Stromal cell of bone marrow (primary cell): ENCODE measurements around the gene CHEK1.

ENCODE experiments used
- DNase-seq: peaks from one replicate; pipeline ENCODE4 v3.0.0-alpha.2; 2012; ENCODE audit warnings: low read depth

The CHEK1 gene

DNA sequence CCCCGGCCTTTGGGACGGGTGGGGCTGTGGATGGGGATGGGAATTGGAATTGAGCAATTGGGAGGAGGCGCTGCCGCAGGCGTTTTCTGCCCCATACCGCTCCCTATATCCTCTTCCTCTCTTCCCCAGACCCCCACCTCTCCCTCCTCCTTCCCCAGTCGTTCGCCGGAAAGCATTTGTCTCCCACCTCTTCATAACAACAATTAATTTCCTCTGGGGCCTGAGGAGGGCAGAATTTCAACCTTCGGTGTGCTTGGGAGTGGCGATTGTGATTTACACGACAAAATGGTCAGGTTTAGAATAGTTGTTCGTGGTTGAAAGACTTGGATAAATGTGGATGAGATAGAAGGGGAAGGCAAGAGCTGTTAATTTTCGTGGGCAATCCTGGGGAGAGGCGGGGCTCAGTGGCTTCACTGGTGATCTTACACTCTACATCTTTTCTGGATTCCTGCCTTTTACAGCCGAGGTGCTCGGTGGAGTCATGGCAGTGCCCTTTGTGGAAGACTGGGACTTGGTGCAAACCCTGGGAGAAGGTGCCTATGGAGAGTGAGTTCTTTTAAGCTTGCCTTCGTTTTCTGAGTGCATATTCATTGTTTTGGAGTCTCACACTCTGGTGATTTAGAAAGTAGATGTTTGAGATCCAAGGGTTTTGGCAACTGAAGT lies 1.5 kb downstream of the CHEK1 start:
- no peak for DNase-seq

DNA sequence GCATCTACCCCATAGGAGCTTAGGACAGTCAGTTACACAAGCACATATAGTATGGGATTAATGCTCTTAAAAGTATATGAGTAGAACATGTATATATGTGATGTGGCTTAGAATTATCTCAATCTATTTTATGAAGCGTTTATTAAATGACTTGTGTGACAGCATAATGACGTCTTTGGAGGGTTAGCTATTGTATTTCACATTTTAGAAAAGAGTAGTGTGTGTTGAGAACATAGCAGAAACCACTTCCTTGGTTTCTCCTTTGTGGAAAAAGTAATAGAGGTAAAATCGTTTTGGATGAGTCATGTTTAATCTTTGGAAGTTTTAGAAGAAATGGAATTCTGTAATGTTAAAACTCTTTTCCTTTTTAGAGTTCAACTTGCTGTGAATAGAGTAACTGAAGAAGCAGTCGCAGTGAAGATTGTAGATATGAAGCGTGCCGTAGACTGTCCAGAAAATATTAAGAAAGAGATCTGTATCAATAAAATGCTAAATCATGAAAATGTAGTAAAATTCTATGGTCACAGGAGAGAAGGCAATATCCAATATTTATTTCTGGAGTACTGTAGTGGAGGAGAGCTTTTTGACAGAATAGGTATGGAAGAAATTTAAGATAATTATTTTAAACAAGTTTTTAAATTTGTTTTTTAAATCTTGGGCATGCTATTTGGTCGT lies 2.4 kb downstream of the CHEK1 start:
- no peak for DNase-seq

GRCh38 chr11:125637840-125638239 lies 12.9 kb downstream of the CHEK1 start:
- no peak for DNase-seq

DNA sequence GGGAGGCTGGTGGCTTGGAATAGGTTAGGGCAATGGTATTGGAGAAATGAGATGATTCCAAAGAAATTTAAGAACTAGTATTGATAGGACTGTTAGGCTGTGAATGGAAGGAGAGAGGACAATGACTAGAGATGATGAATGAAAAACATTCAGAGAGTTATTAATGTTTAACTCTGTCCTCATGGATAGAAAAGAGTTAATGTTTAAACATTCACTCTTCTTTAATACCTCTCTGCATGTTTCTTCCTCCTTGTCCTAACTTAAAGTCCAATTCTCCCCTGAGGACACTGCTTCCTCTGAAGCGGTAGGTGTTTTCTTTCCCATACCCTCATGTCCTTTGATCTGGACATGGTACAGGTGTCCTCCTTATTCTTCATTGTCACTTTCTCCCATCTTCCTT lies 13.4 kb downstream of the CHEK1 start:
- no peak for DNase-seq

DNA sequence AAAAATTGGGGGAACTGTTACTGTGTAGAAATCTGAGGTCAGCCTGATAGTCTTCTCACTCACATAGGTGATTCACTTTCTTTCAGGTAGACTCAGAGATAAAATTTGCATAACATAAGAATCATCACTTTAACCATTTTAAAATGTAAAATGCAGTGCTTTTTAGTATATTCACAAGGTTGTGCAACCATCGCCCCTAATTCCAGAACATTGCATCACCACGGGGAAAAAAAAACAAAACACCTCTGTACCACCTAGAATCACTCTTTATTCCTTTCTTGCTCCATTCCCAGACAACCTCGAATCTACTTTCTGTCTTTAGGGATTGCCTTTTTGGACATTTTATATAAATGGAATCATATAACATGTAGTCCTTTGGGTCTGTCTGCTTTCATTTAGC lies 20.9 kb downstream of the CHEK1 start:
- no peak for DNase-seq

- no peak for DNase-seq
Measured at GRCh38 chr11:125649465-125650166, 24.7 kb downstream of the CHEK1 start.

GRCh38 chr11:125662689-125663088 lies 37.7 kb downstream of the CHEK1 start:
- no peak for DNase-seq

DNA sequence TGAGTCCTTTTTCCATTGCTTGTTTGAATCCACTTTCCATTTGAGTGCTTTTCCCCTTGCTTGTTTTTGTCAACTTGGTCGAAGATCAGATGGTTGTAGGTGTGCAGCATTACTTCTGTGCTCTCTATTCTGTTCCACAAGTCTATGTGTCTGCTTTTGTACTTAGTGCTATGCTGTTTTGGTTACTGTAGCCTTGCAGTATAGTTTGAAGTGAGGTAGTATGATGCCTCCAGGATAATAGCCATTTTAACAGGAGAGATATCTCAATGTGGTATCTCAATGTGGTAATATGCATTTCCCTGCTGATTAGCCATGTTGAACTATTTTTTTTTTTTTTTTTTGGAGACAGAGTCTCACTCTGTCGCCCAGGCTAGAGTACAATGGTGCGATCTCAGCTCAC lies 38.9 kb downstream of the CHEK1 start:
- DNase-seq, result no peak

DNA sequence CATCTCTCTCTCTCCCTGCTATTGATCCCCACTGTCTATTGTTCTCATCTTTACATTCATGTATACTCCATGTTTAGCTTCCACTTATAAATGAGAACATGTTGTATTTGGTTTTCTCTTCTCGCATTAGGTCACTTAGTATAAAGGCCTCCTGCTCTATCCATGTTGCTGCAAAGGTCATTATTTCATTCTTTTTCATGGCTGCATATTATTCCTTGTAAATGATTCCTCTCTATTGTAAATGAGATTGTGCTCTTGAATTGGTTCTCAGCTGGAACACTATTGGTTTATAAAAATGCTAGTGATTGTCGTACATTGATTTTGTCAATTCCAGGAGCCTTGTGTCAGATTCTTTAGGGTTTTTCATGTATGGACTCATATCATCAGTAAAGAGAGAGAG lies 42.2 kb downstream of the CHEK1 start:
- no peak for DNase-seq

DNA sequence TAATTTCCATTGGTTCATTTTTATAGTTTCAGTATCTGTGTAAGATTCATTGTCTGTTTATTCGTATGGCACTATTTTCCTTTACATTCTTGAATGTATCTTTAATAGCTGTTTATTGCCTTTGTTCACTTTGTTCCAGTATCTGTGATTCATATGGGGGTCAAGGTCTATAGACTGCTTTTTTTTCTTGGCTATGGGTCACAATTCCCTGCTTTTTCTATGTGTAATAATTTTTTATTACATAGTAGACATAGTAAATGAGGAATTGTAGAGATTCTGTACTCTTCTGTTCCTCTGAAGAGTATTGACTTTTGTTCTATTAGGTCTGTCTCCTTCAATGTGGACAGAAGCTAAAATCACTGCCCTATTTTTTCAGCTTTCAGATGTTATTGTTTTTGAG lies 45.2 kb downstream of the CHEK1 start:
- DNase-seq, result no peak

DNA sequence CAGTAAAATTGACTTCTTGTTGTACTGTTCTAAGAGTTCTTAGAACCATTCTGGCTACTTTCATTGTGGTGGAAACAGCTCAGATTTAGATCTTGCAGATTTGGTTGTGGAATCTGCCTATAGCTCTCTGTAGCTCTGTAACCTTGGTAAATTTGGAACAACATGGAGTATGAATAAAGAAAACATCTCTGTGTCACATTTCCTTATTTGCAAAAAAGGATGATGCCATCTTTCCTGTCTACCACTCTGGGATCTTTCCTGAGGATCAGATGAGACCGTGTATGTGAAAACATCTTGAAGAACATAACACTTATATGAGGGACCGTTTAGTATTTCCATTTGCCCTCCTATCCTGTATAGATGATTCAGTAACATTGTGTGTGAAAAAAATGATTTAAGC lies 46.6 kb downstream of the CHEK1 start:
- DNase-seq, result no peak

GRCh38 chr11:125674210-125674609 lies 49.2 kb downstream of the CHEK1 start:
- DNase-seq, result no peak

DNA sequence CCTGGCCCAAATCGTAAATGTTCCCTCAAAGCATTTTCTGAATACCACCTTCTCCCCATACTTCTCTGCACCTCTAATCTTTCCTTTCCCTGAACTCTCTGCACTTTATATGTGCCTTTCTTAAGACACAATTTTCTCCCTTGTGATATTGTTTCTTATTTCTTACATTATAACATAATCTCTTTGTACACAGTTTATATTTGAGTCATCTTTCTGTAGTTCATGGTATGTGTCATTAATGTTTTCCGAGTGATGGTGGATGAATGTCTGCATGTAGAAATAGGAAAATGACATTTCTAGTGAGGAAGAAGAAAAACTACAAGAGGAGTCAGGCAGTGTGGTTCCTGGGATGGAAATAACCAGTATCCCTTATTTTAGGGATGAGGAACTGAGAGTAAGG lies 50.2 kb downstream of the CHEK1 start:
- no peak for DNase-seq

- no peak for DNase-seq
Measured at GRCh38 chr11:125679397-125679796, 54.4 kb downstream of the CHEK1 start.

DNA sequence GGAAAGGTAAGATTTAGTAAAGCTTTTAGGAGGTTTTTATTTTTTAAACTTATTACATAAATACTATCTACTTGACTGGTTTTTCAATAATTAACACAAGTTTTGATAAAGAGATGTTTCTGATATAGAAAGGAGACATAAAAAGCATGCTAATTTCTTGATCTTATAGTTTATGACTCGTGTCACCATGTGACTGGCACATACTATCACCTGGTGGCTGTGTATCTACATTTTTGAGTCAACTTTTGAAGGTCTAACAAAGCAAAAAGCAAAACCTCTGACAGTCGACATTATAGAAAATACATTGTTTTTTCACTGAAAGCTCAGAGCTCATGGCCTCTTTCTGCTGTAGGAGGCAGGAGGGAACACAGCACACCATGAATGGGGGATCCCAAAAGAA lies 54.9 kb downstream of the CHEK1 start:
- DNase-seq, result no peak

DNA sequence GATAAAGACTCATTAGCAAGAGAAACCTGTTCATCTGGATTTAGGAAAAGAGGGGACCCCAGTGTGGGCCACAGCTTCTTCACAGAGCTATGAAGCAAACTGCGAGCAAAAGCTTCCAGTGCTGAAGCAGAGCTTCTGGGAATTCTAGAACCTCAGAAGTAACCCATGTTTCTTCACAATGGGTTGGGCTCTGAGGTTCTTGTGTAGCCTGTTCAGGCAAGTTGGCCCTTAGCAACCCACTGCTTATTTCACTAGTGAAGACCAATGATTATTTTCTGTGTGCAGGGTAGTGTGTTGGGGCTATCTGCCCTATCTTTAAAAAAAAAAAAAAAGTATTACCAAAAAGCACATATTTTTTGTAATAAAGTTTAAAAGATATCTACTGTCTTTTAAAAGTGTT lies 55.8 kb downstream of the CHEK1 start, which contains the start of gene ACRV1:
ACRV1 (minus strand) TSS at position 101 of the 400 bp plus-strand sequence; CDS start at position 34, 67 bp downstream.
- DNase-seq, result no peak

DNA sequence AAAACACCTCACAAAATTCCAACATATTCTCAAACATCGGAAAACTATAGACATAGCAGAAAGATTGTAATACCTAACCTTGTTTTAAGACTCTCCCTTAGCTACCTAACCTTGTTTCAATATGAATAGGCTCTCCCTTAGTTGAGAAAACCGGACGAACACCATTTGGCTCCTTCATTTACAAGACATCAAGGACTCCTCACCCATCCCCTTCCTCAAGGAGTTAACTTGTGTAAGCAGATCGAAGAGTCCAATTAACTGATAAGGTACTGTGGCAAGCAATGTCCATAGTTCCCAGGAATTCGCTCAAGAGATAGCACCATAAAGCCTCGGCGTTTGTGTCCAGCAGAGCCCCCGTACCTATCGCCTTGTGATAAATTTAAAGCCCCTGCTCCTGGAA lies 60.3 kb downstream of the CHEK1 start:
- no peak for DNase-seq

DNA sequence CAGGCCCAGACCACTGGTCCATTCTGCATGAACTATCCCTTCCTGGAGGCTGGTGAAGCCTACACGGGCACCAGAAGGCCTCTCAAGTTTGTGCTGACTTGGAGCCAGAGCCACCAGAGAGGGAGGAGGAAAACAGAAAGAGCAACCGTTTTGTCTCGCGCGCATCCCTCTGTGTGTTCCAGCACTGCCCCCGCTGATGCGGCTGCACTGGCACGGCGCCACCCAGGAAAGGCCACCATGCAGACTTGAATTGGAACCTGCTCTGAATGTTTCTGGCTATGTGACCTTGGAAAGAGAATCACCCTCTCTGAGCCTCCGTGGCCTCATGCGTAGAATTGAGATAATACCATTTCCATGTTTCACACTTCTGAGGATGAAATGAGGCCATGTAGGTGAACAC lies 63.1 kb downstream of the CHEK1 start:
- DNase-seq, result no peak

GRCh38 chr11:125688632-125689031 lies 63.7 kb downstream of the CHEK1 start:
- no peak for DNase-seq

DNA sequence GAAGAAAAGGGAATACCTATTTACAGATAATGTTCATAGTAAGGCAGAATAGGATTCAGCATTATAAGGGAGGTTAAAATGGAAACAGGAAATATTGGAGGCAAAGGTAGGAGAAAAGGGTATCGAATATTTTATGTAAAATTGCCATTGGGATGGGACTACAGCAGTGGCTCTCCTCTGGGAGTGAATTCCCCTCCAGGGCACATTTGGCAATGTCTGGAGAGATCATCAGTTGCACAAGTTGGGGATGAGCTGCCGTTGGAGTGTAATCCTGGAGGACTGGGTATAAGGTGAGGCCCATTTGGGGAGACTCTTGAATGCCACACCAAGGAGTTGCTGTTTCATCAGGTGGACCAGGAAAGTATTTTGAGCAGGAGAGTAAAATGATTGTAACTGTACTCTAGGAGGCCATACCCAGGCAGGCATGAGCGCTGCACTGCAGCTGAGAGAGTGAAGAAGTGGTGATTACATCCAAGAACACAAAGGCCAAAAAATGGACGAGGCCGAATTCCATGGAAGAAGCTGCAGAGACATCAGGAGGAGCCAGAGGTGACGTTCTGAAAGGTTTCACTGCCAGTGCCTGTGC lies 64.4 kb downstream of the CHEK1 start:
- no peak for DNase-seq

- no peak for DNase-seq
Measured at GRCh38 chr11:125690006-125690405, 65.0 kb downstream of the CHEK1 start.

DNA sequence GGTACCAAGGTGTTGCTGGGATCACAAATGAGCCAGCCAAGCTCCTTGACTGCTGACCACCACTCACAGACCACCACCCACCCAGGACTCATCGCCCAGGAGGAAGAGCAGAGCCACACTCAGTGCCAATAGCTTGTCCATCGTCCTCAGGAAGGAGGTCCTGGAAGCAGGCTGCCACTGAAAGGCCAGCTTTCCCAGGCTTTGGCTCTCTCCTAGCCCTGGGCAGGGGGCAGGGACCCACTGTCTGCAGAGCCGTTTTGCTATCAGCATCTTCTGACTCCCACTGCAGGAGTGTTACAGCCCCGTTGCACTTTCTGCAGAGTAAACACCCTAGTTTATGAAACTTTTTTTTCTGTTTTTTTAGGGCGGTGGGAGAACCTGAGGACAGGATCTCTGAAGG lies 67.9 kb downstream of the CHEK1 start:
- DNase-seq, result no peak

DNA sequence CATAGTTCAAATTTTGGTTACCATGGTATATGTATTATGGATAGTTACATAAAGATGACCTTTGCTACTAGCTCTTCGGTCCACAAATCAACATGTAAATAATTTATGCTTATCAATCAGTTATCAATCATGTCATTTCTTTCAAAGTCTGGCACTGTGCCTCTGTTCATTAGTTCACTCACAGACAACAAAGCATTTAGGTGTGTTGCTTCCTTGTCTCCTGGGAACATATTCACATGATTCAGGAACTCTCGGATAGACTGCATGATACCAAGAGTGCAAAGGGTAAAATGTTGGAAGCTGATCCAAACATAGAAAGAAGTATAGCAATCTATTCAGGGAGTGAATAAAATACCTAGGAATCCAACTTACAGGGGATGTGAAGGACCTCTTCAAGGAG lies 70.0 kb downstream of the CHEK1 start:
- no peak for DNase-seq
